GM12872 (cell line): ENCODE data around the gene CDKN1C.

ENCODE experiments used
- CTCF ChIP-seq: IDR thresholded peaks from 3 replicates; pipeline ENCODE4 v1.5.1; 2011; ENCODE audit warnings: low read depth, mild to moderate bottlenecking, low read length, moderate library complexity; ENCODE audit not compliant: insufficient read depth

Gene CDKN1C

GRCh38 chr11:2910401-2910955 lies 24.9 kb upstream of the CDKN1C start:
- no peak for TF ChIP-seq CTCF

- no peak for TF ChIP-seq CTCF
Measured at GRCh38 chr11:2909133-2909902, 23.7 kb upstream of the CDKN1C start.

GRCh38 chr11:2908130-2908529 lies 22.6 kb upstream of the CDKN1C start:
- no peak for TF ChIP-seq CTCF

- no peak for TF ChIP-seq CTCF
Measured at GRCh38 chr11:2904153-2905052, 18.8 kb upstream of the CDKN1C start.

GRCh38 chr11:2903672-2904011 lies 18.1 kb upstream of the CDKN1C start:
- no peak for TF ChIP-seq CTCF

GRCh38 chr11:2902784-2903671 lies 17.5 kb upstream of the CDKN1C start:
- no peak for TF ChIP-seq CTCF
